Ecto neural progenitor cell (in vitro differentiated cells): ENCODE results near the gene NAGK.
"Not testable (repeated sequence)": the region's sequence is repeated elsewhere in the genome, so short reads cannot be mapped to it uniquely, and the experiment has no call there.

ENCODE experiments used
- DNase-seq: peaks from one replicate; pipeline ENCODE4 v3.0.0-alpha.2; 2018; ENCODE audit warnings: low spot score

NAGK gene

GRCh38 chr2:71069376-71069775, 928 bp downstream of the NAGK start:
- DNase-seq = no peak

- no peak for DNase-seq
Observed at GRCh38 chr2:71070294-71071093, 2.0 kb downstream of the NAGK start.

- DNase-seq = no peak
Observed at GRCh38 chr2:71071681-71072398, 3.4 kb downstream of the NAGK start.

- DNase-seq = no peak
Observed at GRCh38 chr2:71072492-71072891, 4.0 kb downstream of the NAGK start.

GRCh38 chr2:71073475-71073874, 5.0 kb downstream of the NAGK start:
- DNase-seq = no peak

- DNase-seq = no peak
Observed at GRCh38 chr2:71074893-71075395, 6.5 kb downstream of the NAGK start.

- DNase-seq = no peak
Observed at GRCh38 chr2:71078624-71079023, 10.2 kb downstream of the NAGK start.

- no peak for DNase-seq
Observed at GRCh38 chr2:71082402-71083252, 14.2 kb downstream of the NAGK start.

GRCh38 chr2:71083297-71083696, 14.8 kb downstream of the NAGK start:
- DNase-seq = not testable (repeated sequence)

GRCh38 chr2:71083752-71084312, 15.4 kb downstream of the NAGK start:
- DNase-seq = not testable (repeated sequence)

GRCh38 chr2:71085325-71086003, 17.0 kb downstream of the NAGK start:
- DNase-seq = not testable (repeated sequence)

- not testable (repeated sequence) for DNase-seq
Observed at GRCh38 chr2:71089475-71089874, 21.0 kb downstream of the NAGK start.

- not testable (repeated sequence) for DNase-seq
Observed at GRCh38 chr2:71091808-71092207, 23.4 kb downstream of the NAGK start.

GRCh38 chr2:71092491-71093260, 24.2 kb downstream of the NAGK start:
- not testable (repeated sequence) for DNase-seq

- peak; percentile 61 for DNase-seq
Observed at GRCh38 chr2:71100195-71100964, 31.9 kb downstream of the NAGK start.

- DNase-seq = no peak
Observed at GRCh38 chr2:71101656-71102055, 33.2 kb downstream of the NAGK start.

GRCh38 chr2:71102981-71103681, 34.7 kb downstream of the NAGK start:
- DNase-seq = no peak

GRCh38 chr2:71103809-71104208, 35.4 kb downstream of the NAGK start:
- no peak for DNase-seq

GRCh38 chr2:71106463-71106862, 38.0 kb downstream of the NAGK start:
- DNase-seq = not testable (repeated sequence)
